HG02840 (cell line): ENCODE results near the gene SLC35E2B.
"Not testable (repeated sequence)": the region's sequence is repeated elsewhere in the genome, so short reads cannot be mapped to it uniquely, and the experiment has no call there.

Experiments used
- ATAC-seq: cut with Tn5 transposase; IDR thresholded peaks from one replicate; pipeline ENCODE4 v1.9.1; 2021; ENCODE audit warnings: mild to moderate bottlenecking, moderate library complexity, moderate number of reproducible peaks; ENCODE audit not compliant: unreplicated experiment, low FRiP score

Gene SLC35E2B

GRCh38 chr1:1677718-1678580 lies 14.6 kb downstream of the SLC35E2B start:
- ATAC-seq = peak; percentile 56

- not testable (repeated sequence) for ATAC-seq
Observed at GRCh38 chr1:1676087-1676486, 16.5 kb downstream of the SLC35E2B start.

- ATAC-seq = not testable (repeated sequence)
Observed at GRCh38 chr1:1675218-1675617, 17.4 kb downstream of the SLC35E2B start.

GRCh38 chr1:1674806-1675205 lies 17.8 kb downstream of the SLC35E2B start:
- ATAC-seq = not testable (repeated sequence)

GRCh38 chr1:1672181-1672965 lies 20.2 kb downstream of the SLC35E2B start:
- no peak for ATAC-seq

GRCh38 chr1:1671365-1672119 lies 21.1 kb downstream of the SLC35E2B start:
- no peak for ATAC-seq

- no peak for ATAC-seq
Observed at GRCh38 chr1:1670866-1671265, 21.7 kb downstream of the SLC35E2B start.

GRCh38 chr1:1669468-1670440 lies 22.8 kb downstream of the SLC35E2B start:
- ATAC-seq = no peak

GRCh38 chr1:1666526-1666925 lies 26.1 kb downstream of the SLC35E2B start:
- no peak for ATAC-seq

- no peak for ATAC-seq
Observed at GRCh38 chr1:1665815-1666251, 26.8 kb downstream of the SLC35E2B start.

- no peak for ATAC-seq
Observed at GRCh38 chr1:1664941-1665814, 27.4 kb downstream of the SLC35E2B start.

- not testable (repeated sequence) for ATAC-seq
Observed at GRCh38 chr1:1664318-1664717, 28.3 kb downstream of the SLC35E2B start.

GRCh38 chr1:1662830-1663560 lies 29.6 kb downstream of the SLC35E2B start:
- not testable (repeated sequence) for ATAC-seq

- ATAC-seq = not testable (repeated sequence)
Observed at GRCh38 chr1:1662392-1662791, 30.2 kb downstream of the SLC35E2B start.

- ATAC-seq = peak; percentile 84
Observed at GRCh38 chr1:1658583-1659549, 33.7 kb downstream of the SLC35E2B start, which contains the start of gene CDK11B. TSS of gene CDK11B (minus strand) at chr1:1659004. CDS start at chr1:1657485, 1,519 bp downstream.

- not testable (repeated sequence) for ATAC-seq
Observed at GRCh38 chr1:1648265-1648664, 44.3 kb downstream of the SLC35E2B start.
